GM19468 (cell line): ENCODE data around the gene FAM98C.
"Not testable (repeated sequence)": the region's sequence is repeated elsewhere in the genome, so short reads cannot be mapped to it uniquely, and the experiment has no call there.

Experiments used
- ATAC-seq: cut with Tn5 transposase; IDR thresholded peaks from one replicate; pipeline ENCODE4 v1.9.1; 2021; ENCODE audit warnings: mild to moderate bottlenecking, moderate library complexity, moderate number of reproducible peaks; ENCODE audit not compliant: unreplicated experiment; ENCODE audit errors: extremely low read depth

The FAM98C gene

GRCh38 chr19:38402967-38403674 is at the start of gene FAM98C:
Gene FAM98C, plus strand, starts transcription at chr19:38403093. Its CDS starts 61 bp downstream, at chr19:38403154.
- ATAC-seq, result peak; percentile 94

- no peak for ATAC-seq
These were observed 46.9 kb upstream of the FAM98C start for GRCh38 chr19:38355728-38356725.

- no peak for ATAC-seq
These were observed 44.8 kb upstream of the FAM98C start for GRCh38 chr19:38358071-38358470.

- no peak for ATAC-seq
These were observed 43.5 kb upstream of the FAM98C start for GRCh38 chr19:38359242-38360021.

- no peak for ATAC-seq
These were observed 42.5 kb upstream of the FAM98C start for GRCh38 chr19:38360351-38360750.

GRCh38 chr19:38360839-38361631 is 41.9 kb upstream of the FAM98C start:
- no peak for ATAC-seq

GRCh38 chr19:38361633-38362075 is 41.2 kb upstream of the FAM98C start:
- no peak for ATAC-seq

- no peak for ATAC-seq
These were observed 40.6 kb upstream of the FAM98C start for GRCh38 chr19:38362076-38362945.

- ATAC-seq, result not testable (repeated sequence)
These were observed 39.8 kb upstream of the FAM98C start for GRCh38 chr19:38362946-38363688.

- ATAC-seq, result no peak
These were observed 35.9 kb upstream of the FAM98C start for GRCh38 chr19:38367041-38367440.

GRCh38 chr19:38369584-38369983 is 33.3 kb upstream of the FAM98C start:
- no peak for ATAC-seq

- no peak for ATAC-seq
These were observed 32.6 kb upstream of the FAM98C start for GRCh38 chr19:38370299-38370698.

- no peak for ATAC-seq
These were observed 31.8 kb upstream of the FAM98C start for GRCh38 chr19:38371081-38371480.

- no peak for ATAC-seq
These were observed 29.0 kb upstream of the FAM98C start for GRCh38 chr19:38373907-38374331.

- ATAC-seq, result peak; percentile 81
These were observed 28.4 kb upstream of the FAM98C start, which contains the start of gene PSMD8 for GRCh38 chr19:38374332-38375097. Gene PSMD8, plus strand, starts transcription at chr19:38374571. Its CDS starts 31 bp downstream, at chr19:38374602.

GRCh38 chr19:38375098-38375493 is 27.8 kb upstream of the FAM98C start:
- ATAC-seq, result no peak

- ATAC-seq, result no peak
These were observed 27.1 kb upstream of the FAM98C start for GRCh38 chr19:38375748-38376147.
